Body of pancreas (tissue), 2 donors: Measurements from ENCODE around the gene ZSCAN2. TPM values are rescaled to one million over a fixed set of nuclear protein-coding genes. Genes with fewer than 3 reads are reported as not detected.

Source experiments
- total RNA-seq, 2 donors: library from RNA; depleted of rRNA; stranded (reverse); fragments of >200 nt; gene quantifications; one replicate each; pipeline ENCODE4 v1.1.0, GENCODE V29; 2016

ZSCAN2 gene
- total RNA-seq, 2 donors from 2014 or later: 13.5 TPM

Other genes starting within 250 kb of the ZSCAN2 start
- gene WDR73, start 53.3 kb downstream of the ZSCAN2 start, total RNA-seq: 10 to 100 TPM; 21.1 to 25.4 TPM
- 1 to 10 TPM; 6.3 to 8.8 TPM for gene NMB, start 57.2 kb downstream of the ZSCAN2 start, total RNA-seq
- 10 to 100 TPM; 83.8 to 89.3 TPM for gene SEC11A, start 115.1 kb downstream of the ZSCAN2 start, total RNA-seq
- 10 to 100 TPM; 14.3 to 20.8 TPM for gene ZNF592, start 147.6 kb downstream of the ZSCAN2 start, total RNA-seq
- 10 to 100 TPM in 1 of 2 donors, 1 to 10 TPM in 1; 7.8 to 15.8 TPM for gene ALPK3, start 216.3 kb downstream of the ZSCAN2 start, total RNA-seq